ENCODE results near the gene DSC2. TPM values are rescaled to one million over a fixed set of nuclear protein-coding genes. Genes with fewer than 3 reads are reported as not detected.

The DSC2 gene
- total and polyA plus RNA-seq, 7 donors, result 1.9 to 42.1 (median 3.3) TPM

GRCh38 chr18:31103423-31103822 lies 1.2 kb upstream of the DSC2 start:
- H3K9me3 ChIP-seq, result no peaks in the 10 kb centered on the region
- no peak overlapping the region for H3K27ac ChIP-seq
- H3K27me3 ChIP-seq, result peaks cover 2 to 32% (median 26%) of the 10 kb centered on the region in 3 donors
- TF ChIP-seq POLR2AphosphoS5 (IDR thresholded peaks at IDR 0.05), result no peak
- TF ChIP-seq, protein P1, sequence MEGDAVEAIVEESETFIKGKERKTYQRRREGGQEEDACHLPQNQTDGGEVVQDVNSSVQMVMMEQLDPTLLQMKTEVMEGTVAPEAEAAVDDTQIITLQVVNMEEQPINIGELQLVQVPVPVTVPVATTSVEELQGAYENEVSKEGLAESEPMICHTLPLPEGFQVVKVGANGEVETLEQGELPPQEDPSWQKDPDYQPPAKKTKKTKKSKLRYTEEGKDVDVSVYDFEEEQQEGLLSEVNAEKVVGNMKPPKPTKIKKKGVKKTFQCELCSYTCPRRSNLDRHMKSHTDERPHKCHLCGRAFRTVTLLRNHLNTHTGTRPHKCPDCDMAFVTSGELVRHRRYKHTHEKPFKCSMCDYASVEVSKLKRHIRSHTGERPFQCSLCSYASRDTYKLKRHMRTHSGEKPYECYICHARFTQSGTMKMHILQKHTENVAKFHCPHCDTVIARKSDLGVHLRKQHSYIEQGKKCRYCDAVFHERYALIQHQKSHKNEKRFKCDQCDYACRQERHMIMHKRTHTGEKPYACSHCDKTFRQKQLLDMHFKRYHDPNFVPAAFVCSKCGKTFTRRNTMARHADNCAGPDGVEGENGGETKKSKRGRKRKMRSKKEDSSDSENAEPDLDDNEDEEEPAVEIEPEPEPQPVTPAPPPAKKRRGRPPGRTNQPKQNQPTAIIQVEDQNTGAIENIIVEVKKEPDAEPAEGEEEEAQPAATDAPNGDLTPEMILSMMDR (IDR thresholded peaks at IDR 0.05), result no peak
- no peak for TF ChIP-seq EP300 (IDR thresholded peaks at IDR 0.05)
- no peak for TF ChIP-seq POLR2A (IDR thresholded peaks at IDR 0.05)
- no peak overlapping the region for H3K4me3 ChIP-seq
- intact Hi-C loops (cut with DNase I), result no loop called here
- H3K4me1 ChIP-seq, result peaks cover 0 to 8% (median 3%) of the 10 kb centered on the region in 4 donors
- 79 to 80% methylated on average over 3 of the region's 3 CpGs for WGBS, 2 donors
- DNase-seq, result no peak
- H3K36me3 ChIP-seq, result no peaks in the 10 kb centered on the region

DNA sequence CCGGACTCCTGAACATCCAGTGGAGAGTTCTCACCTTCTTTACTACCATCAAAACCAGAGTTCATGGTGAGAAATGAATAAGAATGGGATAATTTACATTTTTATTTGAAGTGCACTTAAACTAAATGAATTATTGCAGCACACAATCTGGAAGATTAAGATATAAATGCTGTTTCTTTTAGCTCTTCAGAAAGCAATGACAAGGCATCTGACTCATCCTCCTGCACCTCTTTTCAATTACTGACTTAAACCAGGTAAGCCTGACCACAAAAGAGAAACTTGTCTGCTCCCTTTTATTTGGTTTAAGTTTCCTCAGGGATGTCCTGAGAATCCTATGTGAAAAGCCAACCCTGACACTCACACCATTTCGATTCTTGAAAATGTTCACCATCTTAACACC lies 720 bp upstream of the DSC2 start:
- Histone ChIP-seq H3K27me3 (peaks cover 2 to 32% (median 26%) of the 10 kb centered on the region in 3 donors), H3K36me3 (no peaks in the 10 kb centered on the region), H3K9me3 (no peaks in the 10 kb centered on the region), H3K27ac (no peak overlapping the region), H3K4me1 (peaks cover 0 to 8% (median 3%) of the 10 kb centered on the region in 4 donors), H3K4me3 (no peak overlapping the region)
- no peak for DNase-seq
- intact Hi-C loops (cut with DNase I), result no loop called here
- 71 to 79% methylated on average over 2 of the region's 2 CpGs for WGBS, 2 donors
- TF ChIP-seq POLR2AphosphoS5 (IDR thresholded peaks at IDR 0.05), result no peak
- no peak for TF ChIP-seq POLR2A (IDR thresholded peaks at IDR 0.05)
- TF ChIP-seq, protein P1 (IDR thresholded peaks at IDR 0.05), result no peak
- TF ChIP-seq EP300 (IDR thresholded peaks at IDR 0.05), result no peak

- DNase-seq, result peak; percentile 80
- Histone ChIP-seq H3K4me1 (peaks cover 0 to 8% (median 3%) of the 10 kb centered on the region in 4 donors), H3K4me3 (peak overlapping the region; percentile 28 to 60 (median 49)), H3K36me3 (no peaks in the 10 kb centered on the region), H3K27ac (peak overlapping the region; percentile 56 to 72 (median 69)), H3K27me3 (peaks cover 2 to 32% (median 26%) of the 10 kb centered on the region in 3 donors), H3K9me3 (no peaks in the 10 kb centered on the region)
- intact Hi-C loops (cut with DNase I), result no loop called here
- TF ChIP-seq POLR2AphosphoS5 (IDR thresholded peaks at IDR 0.05), result peak in 3 of 4 donors; percentile 14 to 57 (median 42)
- TF ChIP-seq, protein P1 (IDR thresholded peaks at IDR 0.05), result no peak
- 1 to 2% methylated on average over 72 of the region's 72 CpGs for WGBS, 2 donors
Measured at GRCh38 chr18:31101183-31102024, 817 bp downstream of the DSC2 start.

DNA sequence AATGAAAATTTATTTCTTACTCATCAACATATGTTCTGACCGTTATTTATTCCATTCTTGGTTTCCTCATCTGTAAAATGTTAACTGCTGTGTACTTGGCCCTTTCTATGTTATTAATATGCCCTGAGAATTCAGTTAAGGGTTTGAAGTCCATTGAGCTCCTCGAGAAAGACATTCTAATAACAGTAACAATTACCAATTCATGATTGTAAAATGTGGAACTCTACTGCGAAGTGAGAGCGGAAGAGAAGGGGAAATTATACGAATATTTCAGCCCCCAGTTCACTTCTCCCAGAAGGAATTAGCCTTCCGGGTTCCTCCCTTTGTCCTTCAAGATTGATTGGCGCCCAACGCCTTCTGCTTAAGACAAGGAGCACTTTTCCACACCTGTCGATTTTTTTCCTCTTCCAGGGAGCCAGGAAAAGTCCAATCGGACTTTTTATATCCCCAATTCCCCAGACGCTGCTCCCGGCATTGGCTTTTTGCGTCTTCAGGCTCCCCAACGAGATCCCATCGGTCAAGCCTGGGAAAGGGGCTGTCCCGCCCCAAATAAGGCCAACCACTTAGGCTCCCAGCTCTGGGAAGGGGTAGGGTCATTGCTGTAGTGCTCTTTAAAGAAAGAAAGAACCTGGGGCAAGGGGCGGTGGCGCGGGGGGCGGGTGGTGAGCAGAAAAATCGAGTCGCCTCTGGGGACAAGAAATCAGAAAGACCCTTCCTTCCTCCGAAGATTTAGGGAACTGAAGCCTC lies 1.6 kb downstream of the DSC2 start:
- Histone ChIP-seq H3K4me1 (peaks cover 0 to 8% (median 3%) of the 10 kb centered on the region in 4 donors), H3K4me3 (peak overlapping the region; percentile 28 to 60 (median 49)), H3K27ac (peak overlapping the region; percentile 56 to 72 (median 69)), H3K27me3 (peaks cover 2 to 32% (median 26%) of the 10 kb centered on the region in 3 donors), H3K36me3 (no peaks in the 10 kb centered on the region), H3K9me3 (no peaks in the 10 kb centered on the region)
- TF ChIP-seq POLR2A (IDR thresholded peaks at IDR 0.05) (no peak), POLR2AphosphoS5 (IDR thresholded peaks at IDR 0.05) (no peak), EP300 (IDR thresholded peaks at IDR 0.05) (no peak)
- TF ChIP-seq, protein P1 (IDR thresholded peaks at IDR 0.05), result no peak
- whole genome bisulfite sequencing, 2 donors, result 4 to 12% methylated on average over 23 of the region's 23 CpGs
- intact Hi-C loops (cut with DNase I), result no loop called here
- no peak for DNase-seq
